ENCODE data around the gene AQP6. TPM values are rescaled to one million over a fixed set of nuclear protein-coding genes. Genes with fewer than 3 reads are reported as not detected.

AQP6 gene
- total and polyA plus RNA-seq, 9 donors = under 0.01 to 0.08 (median 0.04) TPM; not detected in 6

GRCh38 chr12:50006280-50006679, 33.5 kb downstream of the AQP6 start:
- Histone ChIP-seq H3K27ac (no peak overlapping the region), H3K9me3 (no peaks in the 10 kb centered on the region), H3K4me1 (ENCODE audit: insufficient read depth) (no peaks in the 10 kb centered on the region), H3K36me3 (no peaks in the 10 kb centered on the region), H3K27me3 (no peaks in the 10 kb centered on the region), H3K4me3 (no peak overlapping the region)
- no peak for DNase-seq
- WGBS, 3 donors = 95 to 96% (median 96%) methylated on average over 7 of the region's 7 CpGs
- intact Hi-C loops (cut with DNase I) = no loop called here
- TF ChIP-seq CTCF (IDR thresholded peaks at IDR 0.05) (no peak), POLR2A (IDR thresholded peaks at IDR 0.05) (no peak), EP300 (IDR thresholded peaks at IDR 0.05) (no peak)

GRCh38 chr12:50006754-50007442, 34.2 kb downstream of the AQP6 start:
- no peak overlapping the region for H3K4me3 ChIP-seq
- no peaks in the 10 kb centered on the region for H3K9me3 ChIP-seq
- DNase-seq = no peak
- no peaks in the 10 kb centered on the region for H3K36me3 ChIP-seq
- intact Hi-C loops (cut with DNase I) = no loop called here
- no peak for TF ChIP-seq EP300 (IDR thresholded peaks at IDR 0.05)
- no peak for TF ChIP-seq POLR2A (IDR thresholded peaks at IDR 0.05)
- no peak for TF ChIP-seq CTCF (IDR thresholded peaks at IDR 0.05)
- H3K4me1 ChIP-seq (ENCODE audit: insufficient read depth) = no peaks in the 10 kb centered on the region
- WGBS, 3 donors = 87 to 92% (median 91%) methylated on average over 1 of the region's 1 CpG
- no peaks in the 10 kb centered on the region for H3K27me3 ChIP-seq
- H3K27ac ChIP-seq = no peak overlapping the region

- no peak overlapping the region for H3K27ac ChIP-seq
- no peaks in the 10 kb centered on the region for H3K9me3 ChIP-seq
- no peaks in the 10 kb centered on the region for H3K4me1 ChIP-seq (ENCODE audit: insufficient read depth)
- no peak overlapping the region for H3K4me3 ChIP-seq
- intact Hi-C loops (cut with DNase I) = no loop called here
- TF ChIP-seq CTCF (IDR thresholded peaks at IDR 0.05) = no peak
- no peak for TF ChIP-seq EP300 (IDR thresholded peaks at IDR 0.05)
- TF ChIP-seq POLR2A (IDR thresholded peaks at IDR 0.05) = no peak
- 86 to 91% (median 88%) methylated on average over 2 of the region's 2 CpGs for WGBS, 3 donors
- no peaks in the 10 kb centered on the region for H3K27me3 ChIP-seq
- no peak for DNase-seq
- no peaks in the 10 kb centered on the region for H3K36me3 ChIP-seq
These were observed 40.8 kb downstream of the AQP6 start for GRCh38 chr12:50013361-50014147.

GRCh38 chr12:50014342-50014741, 41.6 kb downstream of the AQP6 start:
- intact Hi-C loops (cut with DNase I) = no loop called here
- TF ChIP-seq CTCF (IDR thresholded peaks at IDR 0.05) = no peak
- TF ChIP-seq EP300 (IDR thresholded peaks at IDR 0.05) = no peak
- no peak for TF ChIP-seq POLR2A (IDR thresholded peaks at IDR 0.05)
- Histone ChIP-seq H3K27ac (no peak overlapping the region), H3K4me1 (ENCODE audit: insufficient read depth) (no peaks in the 10 kb centered on the region), H3K9me3 (no peaks in the 10 kb centered on the region), H3K36me3 (no peaks in the 10 kb centered on the region), H3K27me3 (no peaks in the 10 kb centered on the region), H3K4me3 (no peak overlapping the region)
- WGBS, 3 donors = 94 to 98% (median 97%) methylated on average over 3 of the region's 3 CpGs
- no peak for DNase-seq
